ENCODE measurements around the gene TSPAN9. TPM values are rescaled to one million over a fixed set of nuclear protein-coding genes. Genes with fewer than 3 reads are reported as not detected.

Gene TSPAN9
- polyA plus RNA-seq, 1 donor from 2014 or later, result not detected

GRCh38 chr12:3202096-3202495 lies 124.9 kb downstream of the TSPAN9 start:
- peaks cover 0 to 3% (median 0%) of the 10 kb centered on the region in 3 donors for H3K9me3 Mint-ChIP-seq
- peaks cover 3 to 5% (median 4%) of the 10 kb centered on the region in 3 donors for H3K4me1 Mint-ChIP-seq
- peaks cover 38% of the 10 kb centered on the region for H3K27me3 Mint-ChIP-seq
- no peaks in the 10 kb centered on the region for H3K36me3 Mint-ChIP-seq
- no peak overlapping the region for H3K4me3 Mint-ChIP-seq
- no peak overlapping the region for H3K27ac Mint-ChIP-seq

DNA sequence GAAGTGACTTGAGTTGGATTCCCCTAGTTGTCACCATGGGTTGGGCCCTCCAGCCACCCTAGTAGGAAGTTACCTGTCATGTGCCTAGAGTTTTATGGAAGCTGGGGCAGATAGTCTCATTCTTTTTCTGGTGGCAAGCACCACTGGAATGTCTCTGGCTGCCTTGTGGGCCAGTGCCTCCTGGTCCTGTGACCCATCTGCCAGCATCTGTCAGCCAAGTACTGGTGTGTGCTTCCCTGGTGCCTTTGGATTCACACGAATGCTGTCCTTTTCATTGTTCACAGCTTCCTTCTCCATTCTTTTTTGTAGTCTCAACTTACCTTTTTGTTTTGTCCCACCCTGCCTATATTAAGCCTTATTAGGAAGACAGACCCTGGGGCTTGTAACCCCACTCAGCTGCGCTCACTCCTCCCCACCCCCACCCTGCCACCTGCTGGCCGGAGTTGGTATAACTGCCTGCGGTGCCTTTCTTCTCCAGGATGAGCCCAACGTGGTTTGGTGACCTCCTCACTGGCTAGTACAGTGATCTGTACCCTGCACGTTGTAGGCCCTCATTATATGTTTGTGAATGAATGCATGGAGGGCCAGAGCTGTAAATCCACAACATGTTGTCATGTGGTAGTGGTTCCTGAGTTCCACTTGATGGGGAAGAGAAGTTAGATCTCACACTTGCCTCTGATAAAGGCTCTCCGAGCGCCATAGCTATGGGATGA lies 125.7 kb downstream of the TSPAN9 start:
- H3K4me1 Mint-ChIP-seq, result peaks cover 3 to 5% (median 4%) of the 10 kb centered on the region in 3 donors
- H3K36me3 Mint-ChIP-seq, result no peaks in the 10 kb centered on the region
- H3K4me3 Mint-ChIP-seq, result no peak overlapping the region
- no peak overlapping the region for H3K27ac Mint-ChIP-seq
- peaks cover 0 to 3% (median 0%) of the 10 kb centered on the region in 3 donors for H3K9me3 Mint-ChIP-seq
- H3K27me3 Mint-ChIP-seq, result peaks cover 38% of the 10 kb centered on the region

GRCh38 chr12:3203713-3204112 lies 126.5 kb downstream of the TSPAN9 start:
- Mint-ChIP-seq H3K4me1 (peaks cover 3 to 5% (median 4%) of the 10 kb centered on the region in 3 donors), H3K36me3 (no peaks in the 10 kb centered on the region), H3K9me3 (peaks cover 0 to 3% (median 0%) of the 10 kb centered on the region in 3 donors), H3K27ac (no peak overlapping the region), H3K4me3 (no peak overlapping the region), H3K27me3 (peaks cover 38% of the 10 kb centered on the region)

DNA sequence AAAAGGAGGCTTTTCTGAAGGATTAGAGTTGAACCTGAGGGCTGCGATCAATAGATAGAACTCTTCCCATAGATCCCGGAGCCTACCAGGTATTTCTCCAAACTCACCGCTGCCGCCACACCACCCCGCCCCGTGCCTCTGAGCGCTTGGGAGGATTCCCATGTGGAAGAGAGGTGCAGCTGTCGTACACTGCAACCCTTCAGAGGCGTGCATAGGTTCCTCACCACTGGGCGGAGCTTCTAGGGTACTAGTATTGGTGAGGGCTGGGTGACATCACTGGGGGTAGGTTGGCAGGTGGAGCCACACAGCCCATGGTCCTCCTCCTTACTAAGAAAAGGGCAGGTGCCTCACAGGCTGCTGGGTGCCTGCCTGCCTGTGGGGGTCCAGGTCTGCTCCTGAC lies 127.0 kb downstream of the TSPAN9 start:
- Mint-ChIP-seq H3K27ac (no peak overlapping the region), H3K4me3 (no peak overlapping the region), H3K27me3 (peaks cover 35% of the 10 kb centered on the region), H3K36me3 (no peaks in the 10 kb centered on the region), H3K4me1 (peaks cover 3 to 6% (median 4%) of the 10 kb centered on the region in 3 donors), H3K9me3 (peaks cover 0 to 3% (median 0%) of the 10 kb centered on the region in 3 donors)

DNA sequence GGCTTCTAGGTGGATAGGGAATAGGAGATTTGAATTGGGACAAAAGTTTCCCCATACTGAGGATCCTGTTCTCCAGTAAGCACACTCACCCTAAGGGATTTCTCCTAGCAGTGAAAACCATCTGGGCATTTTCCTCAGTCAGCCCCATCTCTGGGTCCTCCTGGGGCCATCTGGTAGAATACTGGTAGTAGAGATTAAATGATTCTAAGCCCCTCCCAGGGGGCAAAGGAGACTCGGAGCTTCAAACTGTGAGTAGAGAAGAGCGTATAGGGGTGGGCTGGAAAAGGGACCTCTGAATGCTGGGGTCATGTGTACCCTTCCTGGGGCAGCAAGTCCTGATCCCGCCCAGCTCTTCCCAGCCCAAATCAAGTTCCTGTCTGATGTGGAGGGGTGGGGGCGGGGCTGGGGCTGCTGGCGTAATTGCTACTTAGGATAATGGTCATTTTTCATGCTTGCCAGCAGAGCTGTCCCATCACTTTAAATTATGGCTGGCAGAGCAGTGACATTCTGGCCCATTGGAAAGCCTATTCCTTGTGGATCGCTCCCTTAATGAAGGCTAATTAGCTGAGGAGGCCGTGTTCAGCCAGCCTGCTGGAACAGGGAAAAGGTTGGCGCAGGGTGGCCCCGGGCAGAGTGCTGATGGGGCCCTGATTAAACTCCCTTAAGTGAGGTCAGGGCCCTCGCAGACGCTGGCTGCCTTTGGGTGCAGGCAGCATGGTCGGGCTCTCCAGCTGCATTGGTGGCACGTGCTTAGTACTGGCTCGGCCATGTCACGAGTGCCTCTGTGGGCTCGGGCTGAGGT lies 127.8 kb downstream of the TSPAN9 start:
- H3K4me1 Mint-ChIP-seq, result peaks cover 3 to 7% (median 4%) of the 10 kb centered on the region in 3 donors
- no peaks in the 10 kb centered on the region for H3K36me3 Mint-ChIP-seq
- peaks cover 28% of the 10 kb centered on the region for H3K27me3 Mint-ChIP-seq
- H3K9me3 Mint-ChIP-seq, result peaks cover 0 to 3% (median 0%) of the 10 kb centered on the region in 3 donors
- no peak overlapping the region for H3K4me3 Mint-ChIP-seq
- H3K27ac Mint-ChIP-seq, result peak overlapping the region in 1 of 3 donors; percentile 50

GRCh38 chr12:3205742-3206519 lies 128.8 kb downstream of the TSPAN9 start:
- Mint-ChIP-seq H3K4me1 (peaks cover 1 to 6% (median 4%) of the 10 kb centered on the region in 3 donors), H3K27ac (peak overlapping the region in 1 of 3 donors; percentile 50), H3K9me3 (peaks cover 0 to 3% (median 0%) of the 10 kb centered on the region in 3 donors), H3K4me3 (peak overlapping the region in 1 of 4 donors; percentile 58), H3K36me3 (no peaks in the 10 kb centered on the region), H3K27me3 (peaks cover 27% of the 10 kb centered on the region)

DNA sequence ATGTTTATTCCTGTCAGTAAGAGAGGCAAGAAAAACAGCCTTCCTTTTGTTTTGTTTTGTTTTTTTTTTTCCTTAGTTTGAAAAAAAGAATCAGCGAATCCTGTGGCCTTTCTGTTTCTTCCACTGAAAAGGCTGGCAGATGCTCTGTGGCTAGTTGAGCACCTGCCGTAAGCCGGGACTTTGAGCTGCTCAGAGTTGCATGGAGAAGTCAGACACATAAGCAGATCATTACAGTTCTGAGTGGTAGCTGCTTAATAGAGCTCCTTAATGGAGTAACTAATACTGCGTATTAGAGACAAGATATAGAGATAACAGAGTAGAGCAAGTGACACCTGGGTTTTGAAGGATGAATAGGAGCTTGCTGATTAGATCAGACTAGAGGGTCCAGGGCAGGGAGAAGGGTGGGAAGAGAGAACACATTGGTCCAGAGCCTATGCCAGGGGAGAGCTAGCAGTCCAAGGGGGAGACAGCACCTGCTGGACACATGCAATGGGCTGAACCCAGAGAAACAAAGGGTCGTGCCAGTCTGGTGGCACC lies 129.4 kb downstream of the TSPAN9 start:
- peaks cover 0 to 4% (median 1%) of the 10 kb centered on the region in 3 donors for H3K4me1 Mint-ChIP-seq
- H3K27ac Mint-ChIP-seq, result no peak overlapping the region
- H3K36me3 Mint-ChIP-seq, result no peaks in the 10 kb centered on the region
- no peak overlapping the region for H3K4me3 Mint-ChIP-seq
- peaks cover 0 to 3% (median 0%) of the 10 kb centered on the region in 3 donors for H3K9me3 Mint-ChIP-seq
- H3K27me3 Mint-ChIP-seq, result peaks cover 20% of the 10 kb centered on the region

DNA sequence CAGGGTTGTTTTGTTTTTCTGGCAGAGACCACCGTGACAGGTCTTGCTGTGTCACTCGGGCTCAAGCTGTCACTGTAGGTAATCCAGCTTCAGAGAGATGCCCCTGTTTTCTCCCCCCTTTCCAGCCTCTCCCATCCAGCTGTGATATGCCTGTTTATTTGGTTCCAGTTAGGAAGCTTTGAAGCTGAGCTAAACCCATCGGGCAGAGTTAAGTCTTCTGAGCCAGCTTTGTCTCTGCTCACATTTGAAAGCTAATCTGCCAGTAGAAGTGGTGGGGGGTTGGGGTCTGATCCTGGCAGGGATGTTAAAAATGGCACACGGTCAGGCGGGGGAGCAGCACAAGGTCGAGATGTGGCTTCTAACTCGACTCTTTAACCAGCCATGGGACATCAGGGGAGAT lies 130.0 kb downstream of the TSPAN9 start:
- peaks cover 0 to 3% (median 0%) of the 10 kb centered on the region in 3 donors for H3K9me3 Mint-ChIP-seq
- peaks cover 0 to 4% (median 1%) of the 10 kb centered on the region in 3 donors for H3K4me1 Mint-ChIP-seq
- no peak overlapping the region for H3K27ac Mint-ChIP-seq
- H3K36me3 Mint-ChIP-seq, result no peaks in the 10 kb centered on the region
- peaks cover 15% of the 10 kb centered on the region for H3K27me3 Mint-ChIP-seq
- H3K4me3 Mint-ChIP-seq, result no peak overlapping the region

DNA sequence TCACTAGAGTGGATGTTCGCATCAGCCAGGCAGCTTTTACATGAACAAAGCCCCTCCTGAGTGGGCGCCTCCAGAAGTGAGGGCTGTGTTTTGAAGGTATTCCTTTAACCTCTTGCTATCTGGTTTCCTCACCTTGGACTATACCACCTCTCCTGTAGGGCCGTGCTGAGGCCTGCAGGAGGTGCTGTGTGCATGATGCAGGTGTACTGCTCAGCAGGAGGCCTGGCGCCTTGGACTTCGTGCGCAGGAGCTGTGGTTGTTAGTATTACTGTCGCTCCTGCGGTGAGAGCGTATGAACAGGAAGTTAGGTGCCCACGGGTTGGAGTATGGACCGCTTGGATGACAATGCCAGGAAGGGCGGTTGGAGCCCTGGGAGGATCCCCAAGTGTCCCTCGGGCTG lies 130.7 kb downstream of the TSPAN9 start:
- no peaks in the 10 kb centered on the region for H3K36me3 Mint-ChIP-seq
- no peak overlapping the region for H3K4me3 Mint-ChIP-seq
- peaks cover 0 to 3% (median 0%) of the 10 kb centered on the region in 3 donors for H3K9me3 Mint-ChIP-seq
- peaks cover 9% of the 10 kb centered on the region for H3K27me3 Mint-ChIP-seq
- H3K4me1 Mint-ChIP-seq, result peaks cover 0 to 3% (median 1%) of the 10 kb centered on the region in 3 donors
- H3K27ac Mint-ChIP-seq, result no peak overlapping the region

DNA sequence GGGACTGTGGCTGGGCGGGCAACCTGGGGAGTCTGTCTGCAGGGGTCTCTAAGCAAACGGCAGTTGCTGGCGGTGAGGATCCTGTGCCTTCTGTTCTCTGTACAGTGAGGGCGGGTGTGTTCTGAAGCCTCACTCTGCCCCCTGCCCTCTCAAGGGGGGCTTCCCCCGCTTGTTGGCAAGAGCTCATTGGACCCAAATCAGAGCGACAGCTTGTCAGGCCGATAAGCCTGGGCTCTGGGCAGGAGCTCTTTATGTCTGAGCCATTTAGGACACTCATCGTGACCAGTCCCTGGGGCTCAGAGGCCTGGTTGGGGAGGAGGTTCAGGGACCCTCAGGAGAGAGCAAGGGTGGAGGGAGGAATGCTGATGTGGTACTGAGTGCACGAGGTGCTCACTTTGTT lies 136.0 kb downstream of the TSPAN9 start:
- H3K9me3 Mint-ChIP-seq, result no peaks in the 10 kb centered on the region
- H3K27me3 Mint-ChIP-seq, result peaks cover 7% of the 10 kb centered on the region
- H3K36me3 Mint-ChIP-seq, result peaks cover 2% of the 10 kb centered on the region
- H3K4me1 Mint-ChIP-seq, result peaks cover 0 to 20% (median 2%) of the 10 kb centered on the region in 3 donors
- H3K4me3 Mint-ChIP-seq, result no peak overlapping the region
- peak overlapping the region in 1 of 3 donors; percentile 74 for H3K27ac Mint-ChIP-seq

- peaks cover 7% of the 10 kb centered on the region for H3K27me3 Mint-ChIP-seq
- no peak overlapping the region for H3K4me3 Mint-ChIP-seq
- H3K36me3 Mint-ChIP-seq, result peaks cover 2% of the 10 kb centered on the region
- no peaks in the 10 kb centered on the region for H3K9me3 Mint-ChIP-seq
- H3K4me1 Mint-ChIP-seq, result peaks cover 0 to 26% (median 5%) of the 10 kb centered on the region in 3 donors
- peak overlapping the region in 1 of 3 donors; percentile 74 for H3K27ac Mint-ChIP-seq
Measured at GRCh38 chr12:3213768-3214167, 136.6 kb downstream of the TSPAN9 start.

GRCh38 chr12:3214526-3215365 lies 137.6 kb downstream of the TSPAN9 start:
- peaks cover 7% of the 10 kb centered on the region for H3K27me3 Mint-ChIP-seq
- no peak overlapping the region for H3K27ac Mint-ChIP-seq
- H3K4me1 Mint-ChIP-seq, result peaks cover 0 to 27% (median 4%) of the 10 kb centered on the region in 3 donors
- peak overlapping the region in 1 of 4 donors; percentile 67 for H3K4me3 Mint-ChIP-seq
- peaks cover 2% of the 10 kb centered on the region for H3K36me3 Mint-ChIP-seq
- H3K9me3 Mint-ChIP-seq, result no peaks in the 10 kb centered on the region

DNA sequence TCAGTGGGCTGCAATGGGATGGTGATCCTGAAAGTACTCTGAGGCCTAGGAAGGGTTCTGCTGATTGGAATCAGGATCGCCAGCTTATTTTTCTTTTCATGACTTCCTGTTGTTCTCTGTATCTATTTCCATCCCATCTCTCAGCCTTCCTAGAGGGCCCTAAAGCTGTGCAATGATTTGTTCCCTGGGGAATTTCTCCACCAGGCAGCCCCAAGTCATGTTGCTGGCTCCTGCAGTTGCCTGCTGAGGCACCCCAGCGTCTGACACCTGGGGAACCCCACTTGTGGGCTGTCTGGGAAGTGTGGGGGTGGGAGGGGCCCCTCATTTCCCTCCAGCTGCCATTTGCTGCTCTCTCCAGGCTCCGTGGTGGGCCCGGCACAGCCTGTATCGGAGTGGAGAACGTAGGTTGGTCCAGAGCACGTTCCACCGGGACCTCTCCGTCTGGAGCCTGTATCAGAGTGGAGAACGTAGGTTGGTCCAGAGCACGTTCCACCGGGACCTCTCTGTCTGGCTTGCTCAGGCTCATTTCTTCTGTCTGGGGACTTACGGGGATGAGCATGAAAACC lies 138.3 kb downstream of the TSPAN9 start:
- Mint-ChIP-seq H3K9me3 (no peaks in the 10 kb centered on the region), H3K27ac (no peak overlapping the region), H3K4me3 (no peak overlapping the region), H3K27me3 (peaks cover 7% of the 10 kb centered on the region), H3K4me1 (peaks cover 0 to 27% (median 4%) of the 10 kb centered on the region in 3 donors), H3K36me3 (peaks cover 2% of the 10 kb centered on the region)

Data from IgD-negative memory B cell (primary cell).